Measurements from ENCODE around the gene KLF11. TPM values are rescaled to one million over a fixed set of nuclear protein-coding genes. Genes with fewer than 3 reads are reported as not detected.

Gene KLF11
- total and polyA plus RNA-seq, 2 experiments from 2014 or later = 10.2 to 11.3 TPM

GRCh38 chr2:10000541-10000940 lies 42.8 kb upstream of the KLF11 start:
- Histone ChIP-seq H3K36me3 (replicated peaks; ENCODE audit: insufficient read depth, low read depth) (no peaks in the 10 kb centered on the region), H3K4me3 (no peak overlapping the region), H3K9me2 (replicated peaks; ENCODE audit: insufficient read depth) (no peaks in the 10 kb centered on the region), H3K27me3 (no peaks in the 10 kb centered on the region), H3K9me3 (ENCODE audit: low read depth) (no peaks in the 10 kb centered on the region), H2AFZ (no peak overlapping the region), H3K4me1 (ENCODE audit: insufficient read depth) (no peaks in the 10 kb centered on the region), H4K20me1 (ENCODE audit: insufficient read depth, poor library complexity, severe bottlenecking) (no peaks in the 10 kb centered on the region), H3K79me2 (no peaks in the 10 kb centered on the region), H3K4me2 (no peak overlapping the region), H3K27ac (no peak overlapping the region)
- 96% methylated on average over 8 of the region's 8 CpGs for WGBS (ENCODE audit: low lambda C conversion rate, missing lambda C conversion rate)
- no peak for DNase-seq (ENCODE audit: low spot score)
- TF ChIP-seq CTCF (IDR thresholded peaks at IDR 0.05; ENCODE audit: poor library complexity) (no peak), EZH2phosphoT487 (IDR thresholded peaks at IDR 0.05; ENCODE audit: low read depth, severe bottlenecking, unreplicated experiment) (no peak), EZH2 (IDR thresholded peaks at IDR 0.05; ENCODE audit: borderline replicate concordance) (no peak)

GRCh38 chr2:10001586-10001985 lies 41.8 kb upstream of the KLF11 start:
- no peaks in the 10 kb centered on the region for H3K27me3 ChIP-seq
- WGBS (ENCODE audit: low lambda C conversion rate, missing lambda C conversion rate) = 87% methylated on average over 5 of the region's 5 CpGs
- no peak overlapping the region for H3K4me2 ChIP-seq
- H3K4me1 ChIP-seq (ENCODE audit: insufficient read depth) = no peaks in the 10 kb centered on the region
- H4K20me1 ChIP-seq (ENCODE audit: insufficient read depth, poor library complexity, severe bottlenecking) = no peaks in the 10 kb centered on the region
- no peak for DNase-seq (ENCODE audit: low spot score)
- H3K36me3 ChIP-seq (replicated peaks; ENCODE audit: insufficient read depth, low read depth) = no peaks in the 10 kb centered on the region
- no peak for TF ChIP-seq EZH2phosphoT487 (IDR thresholded peaks at IDR 0.05; ENCODE audit: low read depth, severe bottlenecking, unreplicated experiment)
- no peak for TF ChIP-seq CTCF (IDR thresholded peaks at IDR 0.05; ENCODE audit: poor library complexity)
- no peak for TF ChIP-seq EZH2 (IDR thresholded peaks at IDR 0.05; ENCODE audit: borderline replicate concordance)
- H3K4me3 ChIP-seq = no peak overlapping the region
- H3K9me3 ChIP-seq (ENCODE audit: low read depth) = no peaks in the 10 kb centered on the region
- H3K27ac ChIP-seq = no peak overlapping the region
- no peaks in the 10 kb centered on the region for H3K79me2 ChIP-seq
- H3K9me2 ChIP-seq (replicated peaks; ENCODE audit: insufficient read depth) = no peaks in the 10 kb centered on the region
- H2AFZ ChIP-seq = no peak overlapping the region

- Histone ChIP-seq H3K9me2 (replicated peaks; ENCODE audit: insufficient read depth) (no peaks in the 10 kb centered on the region), H3K27me3 (no peaks in the 10 kb centered on the region), H2AFZ (no peak overlapping the region), H3K79me2 (no peaks in the 10 kb centered on the region), H3K4me3 (no peak overlapping the region), H3K36me3 (replicated peaks; ENCODE audit: insufficient read depth, low read depth) (no peaks in the 10 kb centered on the region), H4K20me1 (ENCODE audit: insufficient read depth, poor library complexity, severe bottlenecking) (no peaks in the 10 kb centered on the region), H3K27ac (no peak overlapping the region), H3K9me3 (ENCODE audit: low read depth) (no peaks in the 10 kb centered on the region), H3K4me1 (ENCODE audit: insufficient read depth) (no peaks in the 10 kb centered on the region), H3K4me2 (no peak overlapping the region)
- no peak for TF ChIP-seq EZH2 (IDR thresholded peaks at IDR 0.05; ENCODE audit: borderline replicate concordance)
- no peak for TF ChIP-seq EZH2phosphoT487 (IDR thresholded peaks at IDR 0.05; ENCODE audit: low read depth, severe bottlenecking, unreplicated experiment)
- TF ChIP-seq CTCF (IDR thresholded peaks at IDR 0.05; ENCODE audit: poor library complexity) = no peak
- DNase-seq (ENCODE audit: low spot score) = no peak
- 95% methylated on average over 5 of the region's 5 CpGs for WGBS (ENCODE audit: low lambda C conversion rate, missing lambda C conversion rate)
Measured at GRCh38 chr2:10002109-10002508, 41.2 kb upstream of the KLF11 start.

- Histone ChIP-seq H4K20me1 (ENCODE audit: insufficient read depth, poor library complexity, severe bottlenecking) (no peaks in the 10 kb centered on the region), H3K9me3 (ENCODE audit: low read depth) (no peaks in the 10 kb centered on the region), H3K4me1 (ENCODE audit: insufficient read depth) (peaks cover 5% of the 10 kb centered on the region), H3K4me3 (no peak overlapping the region), H2AFZ (no peak overlapping the region), H3K79me2 (no peaks in the 10 kb centered on the region), H3K9me2 (replicated peaks; ENCODE audit: insufficient read depth) (no peaks in the 10 kb centered on the region), H3K36me3 (replicated peaks; ENCODE audit: insufficient read depth, low read depth) (no peaks in the 10 kb centered on the region), H3K4me2 (no peak overlapping the region), H3K27me3 (no peaks in the 10 kb centered on the region), H3K27ac (no peak overlapping the region)
- TF ChIP-seq EZH2phosphoT487 (IDR thresholded peaks at IDR 0.05; ENCODE audit: low read depth, severe bottlenecking, unreplicated experiment) = no peak
- WGBS (ENCODE audit: low lambda C conversion rate, missing lambda C conversion rate) = 91% methylated on average over 9 of the region's 9 CpGs
- no peak for DNase-seq (ENCODE audit: low spot score)
Measured at GRCh38 chr2:10002681-10003080, 40.7 kb upstream of the KLF11 start.

Data from hepatocyte (in vitro differentiated cells).